Glutamatergic neuron (in vitro differentiated cells): ENCODE measurements around the gene PPFIA2. TPM values are rescaled to one million over a fixed set of nuclear protein-coding genes. Genes with fewer than 3 reads are reported as not detected.
"Not testable (repeated sequence)": the region's sequence is repeated elsewhere in the genome, so short reads cannot be mapped to it uniquely, and the experiment has no call there.

Source experiments
- DNase-seq: peaks from one replicate; pipeline ENCODE4 v3.0.0; 2022
- H3K27ac Mint-ChIP-seq: one replicate; pipeline ENCODE4 v1.8.0; 2020; ENCODE audit warnings: mild to moderate bottlenecking, mixed read lengths, inconsistent platforms; ENCODE audit not compliant: unreplicated experiment
- H3K27me3 Mint-ChIP-seq: one replicate; pipeline ENCODE4 v1.8.0; 2020; ENCODE audit warnings: mild to moderate bottlenecking, moderate library complexity, mixed read lengths, inconsistent platforms; ENCODE audit not compliant: unreplicated experiment
- H3K36me3 Mint-ChIP-seq: one replicate; pipeline ENCODE4 v1.8.0; 2020; ENCODE audit warnings: mild to moderate bottlenecking, mixed read lengths, inconsistent platforms; ENCODE audit not compliant: unreplicated experiment
- H3K4me1 Mint-ChIP-seq: one replicate; pipeline ENCODE4 v1.8.0; 2020; ENCODE audit warnings: mild to moderate bottlenecking, low read depth, mixed read lengths, inconsistent platforms; ENCODE audit not compliant: unreplicated experiment
- H3K4me3 Mint-ChIP-seq: one replicate; pipeline ENCODE4 v1.8.0; 2020; ENCODE audit warnings: mild to moderate bottlenecking, mixed read lengths, inconsistent platforms; ENCODE audit not compliant: unreplicated experiment
- H3K9me3 Mint-ChIP-seq: one replicate; pipeline ENCODE4 v1.8.0; 2020; ENCODE audit warnings: mild to moderate bottlenecking, moderate library complexity, mixed read lengths, inconsistent platforms; ENCODE audit not compliant: unreplicated experiment
- CTCF ChIP-seq: fragments of 200-600 bp; sonication (generic); IDR thresholded peaks from one replicate; pipeline ENCODE4 v1.5.0; 2021; ENCODE audit not compliant: partially characterized antibody, unreplicated experiment
- total RNA-seq: library from RNA; stranded (reverse); fragmentation: NEBNext Ultra II Directional; extraction: Animal tissue kit (Norgen Biotek cat#: 25700); gene quantifications from one replicate; pipeline ENCODE4 v1.2.1, GENCODE V29; 2021; ENCODE audit not compliant: unreplicated experiment

The PPFIA2 gene
- total RNA-seq, 1 donor from 2014 or later, result 31.1 TPM

GRCh38 chr12:81211306-81211705, 547.8 kb downstream of the PPFIA2 start:
- no peak for TF ChIP-seq CTCF
- H3K27ac Mint-ChIP-seq, result no peak overlapping the region
- H3K9me3 Mint-ChIP-seq, result no peaks in the 10 kb centered on the region
- no peaks in the 10 kb centered on the region for H3K36me3 Mint-ChIP-seq
- H3K27me3 Mint-ChIP-seq, result no peaks in the 10 kb centered on the region
- no peak for DNase-seq
- H3K4me3 Mint-ChIP-seq, result no peak overlapping the region
- H3K4me1 Mint-ChIP-seq, result peaks cover 32% of the 10 kb centered on the region

- not testable (repeated sequence) for H3K27ac Mint-ChIP-seq, H3K4me3 Mint-ChIP-seq, H3K36me3 Mint-ChIP-seq, DNase-seq, H3K9me3 Mint-ChIP-seq, H3K27me3 Mint-ChIP-seq
- peaks cover 37% of the 10 kb centered on the region for H3K4me1 Mint-ChIP-seq
Measured at GRCh38 chr12:81209772-81210225, 549.4 kb downstream of the PPFIA2 start.

GRCh38 chr12:81209012-81209411, 550.1 kb downstream of the PPFIA2 start:
- TF ChIP-seq CTCF, result no peak
- H3K36me3 Mint-ChIP-seq, result no peaks in the 10 kb centered on the region
- DNase-seq, result no peak
- H3K4me3 Mint-ChIP-seq, result no peak overlapping the region
- peaks cover 37% of the 10 kb centered on the region for H3K4me1 Mint-ChIP-seq
- no peaks in the 10 kb centered on the region for H3K27me3 Mint-ChIP-seq
- H3K9me3 Mint-ChIP-seq, result no peaks in the 10 kb centered on the region
- H3K27ac Mint-ChIP-seq, result no peak overlapping the region

- no peak for DNase-seq
- Mint-ChIP-seq H3K27ac (no peak overlapping the region), H3K36me3 (no peaks in the 10 kb centered on the region), H3K4me1 (peaks cover 37% of the 10 kb centered on the region), H3K9me3 (no peaks in the 10 kb centered on the region), H3K4me3 (no peak overlapping the region), H3K27me3 (no peaks in the 10 kb centered on the region)
- TF ChIP-seq CTCF, result no peak
Measured at GRCh38 chr12:81208187-81208911, 550.8 kb downstream of the PPFIA2 start.
